Thyroid gland (tissue), 4 donors: ENCODE data around the gene TTR.

Experiments
- POLR2A ChIP-seq, 2 donors: fragments of 450-650 bp; IDR thresholded peaks; one replicate each; pipeline ENCODE4 v1.6.1; 2017; ENCODE audit warnings: antibody characterized with exemption in 2 of 2, mild to moderate bottlenecking in 2 of 2, moderate library complexity in 1 of 2
- TF ChIP-seq, protein P1 (sequence below), 6 experiments: fragments of 200-600 bp in 3 of 6; fragments of 450-650 bp in 3 of 6; sonication (generic) in 3 of 6; IDR thresholded peaks; one replicate each; pipeline ENCODE4 v1.5.1; 2016 to 2019; ENCODE audit warnings: antibody characterized with exemption in 6 of 6, mild to moderate bottlenecking in 2 of 6, inconsistent platforms in 1 of 6, moderate library complexity in 1 of 6

DNA sequence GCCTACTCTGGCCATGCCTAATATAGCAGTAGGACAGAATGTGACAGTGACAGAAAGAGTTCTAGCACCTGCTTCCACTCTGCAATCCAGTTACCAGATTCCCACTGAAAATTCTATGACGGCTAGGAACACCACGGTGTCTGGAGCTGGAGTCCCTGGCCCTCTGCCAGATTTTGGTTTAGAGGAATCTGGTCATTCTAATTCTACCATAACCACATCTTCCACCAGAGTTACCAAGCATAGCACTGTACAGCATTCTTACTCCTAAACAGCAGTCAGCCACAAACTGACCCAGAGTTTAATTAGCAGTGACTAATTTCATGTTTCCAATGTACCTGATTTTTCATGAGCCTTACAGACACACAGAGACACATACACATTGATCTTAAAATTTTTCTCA lies 45.2 kb upstream of the TTR start:
- TF ChIP-seq POLR2A (IDR thresholded peaks at IDR 0.05): no peak
- TF ChIP-seq, protein P1, sequence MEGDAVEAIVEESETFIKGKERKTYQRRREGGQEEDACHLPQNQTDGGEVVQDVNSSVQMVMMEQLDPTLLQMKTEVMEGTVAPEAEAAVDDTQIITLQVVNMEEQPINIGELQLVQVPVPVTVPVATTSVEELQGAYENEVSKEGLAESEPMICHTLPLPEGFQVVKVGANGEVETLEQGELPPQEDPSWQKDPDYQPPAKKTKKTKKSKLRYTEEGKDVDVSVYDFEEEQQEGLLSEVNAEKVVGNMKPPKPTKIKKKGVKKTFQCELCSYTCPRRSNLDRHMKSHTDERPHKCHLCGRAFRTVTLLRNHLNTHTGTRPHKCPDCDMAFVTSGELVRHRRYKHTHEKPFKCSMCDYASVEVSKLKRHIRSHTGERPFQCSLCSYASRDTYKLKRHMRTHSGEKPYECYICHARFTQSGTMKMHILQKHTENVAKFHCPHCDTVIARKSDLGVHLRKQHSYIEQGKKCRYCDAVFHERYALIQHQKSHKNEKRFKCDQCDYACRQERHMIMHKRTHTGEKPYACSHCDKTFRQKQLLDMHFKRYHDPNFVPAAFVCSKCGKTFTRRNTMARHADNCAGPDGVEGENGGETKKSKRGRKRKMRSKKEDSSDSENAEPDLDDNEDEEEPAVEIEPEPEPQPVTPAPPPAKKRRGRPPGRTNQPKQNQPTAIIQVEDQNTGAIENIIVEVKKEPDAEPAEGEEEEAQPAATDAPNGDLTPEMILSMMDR (IDR thresholded peaks at IDR 0.05): no peak
